ENCODE measurements around the gene ASCC3. TPM values are rescaled to one million over a fixed set of nuclear protein-coding genes. Genes with fewer than 3 reads are reported as not detected.

The ASCC3 gene
- total RNA-seq, 1 donor from 2014 or later: 47.8 TPM

GRCh38 chr6:100877851-100878250 is 3.3 kb downstream of the ASCC3 start:
- Mint-ChIP-seq H3K4me1 (peaks cover 48% of the 10 kb centered on the region), H3K27ac (no peak overlapping the region)

GRCh38 chr6:100876251-100876650 is 4.9 kb downstream of the ASCC3 start:
- H3K9me3 Mint-ChIP-seq: no peaks in the 10 kb centered on the region
- intact Hi-C loops (cut with micrococcal nuclease): no loop called here
- no peak overlapping the region for H3K4me3 Mint-ChIP-seq
- DNase-seq: no peak
- H3K4me1 Mint-ChIP-seq: peaks cover 38% of the 10 kb centered on the region
- H3K36me3 Mint-ChIP-seq (ENCODE audit: low read depth): peaks cover 24% of the 10 kb centered on the region
- H3K27me3 Mint-ChIP-seq: no peaks in the 10 kb centered on the region
- TF ChIP-seq CTCF (IDR thresholded peaks at IDR 0.05): no peak
- POLR2A ChIA-PET: no interaction called here
- ATAC-seq (ENCODE audit: low read depth): no peak
- no peak overlapping the region for H3K27ac Mint-ChIP-seq
- CTCF ChIA-PET: no interaction called here

More at GRCh38 chr6:100877851-100878250, 3.3 kb downstream of the ASCC3 start:
- no peak for TF ChIP-seq CTCF (IDR thresholded peaks at IDR 0.05)
- ATAC-seq (ENCODE audit: low read depth) (no peak), DNase-seq (no peak)
- Mint-ChIP-seq H3K36me3 (ENCODE audit: low read depth) (peaks cover 18% of the 10 kb centered on the region), H3K27me3 (no peaks in the 10 kb centered on the region), H3K4me3 (no peak overlapping the region), H3K9me3 (no peaks in the 10 kb centered on the region)
- ChIA-PET CTCF (no interaction called here), POLR2A (no interaction called here)
- intact Hi-C loops (cut with micrococcal nuclease): no loop called here

- peaks cover 2% of the 10 kb centered on the region for H3K4me1 Mint-ChIP-seq
- POLR2A ChIA-PET: no interaction called here
- DNase-seq (no peak), ATAC-seq (ENCODE audit: low read depth) (no peak)
- no peak for TF ChIP-seq CTCF (IDR thresholded peaks at IDR 0.05)
- no peak overlapping the region for H3K4me3 Mint-ChIP-seq
- no peak overlapping the region for H3K27ac Mint-ChIP-seq
- H3K27me3 Mint-ChIP-seq: no peaks in the 10 kb centered on the region
- intact Hi-C loops (cut with micrococcal nuclease): no loop called here
- peaks cover 69% of the 10 kb centered on the region for H3K36me3 Mint-ChIP-seq (ENCODE audit: low read depth)
- CTCF ChIA-PET: no interaction called here
- no peaks in the 10 kb centered on the region for H3K9me3 Mint-ChIP-seq
These were observed 15.6 kb downstream of the ASCC3 start for GRCh38 chr6:100865525-100865924.

GRCh38 chr6:100862063-100862462 is 19.1 kb downstream of the ASCC3 start:
- H3K27me3 Mint-ChIP-seq: no peaks in the 10 kb centered on the region
- H3K36me3 Mint-ChIP-seq (ENCODE audit: low read depth): peaks cover 76% of the 10 kb centered on the region
- intact Hi-C loops (cut with micrococcal nuclease): no loop called here
- peaks cover 6% of the 10 kb centered on the region for H3K9me3 Mint-ChIP-seq
- no peaks in the 10 kb centered on the region for H3K4me1 Mint-ChIP-seq
- TF ChIP-seq CTCF (IDR thresholded peaks at IDR 0.05): no peak
- CTCF ChIA-PET: no interaction called here
- POLR2A ChIA-PET: no interaction called here
- no peak overlapping the region for H3K27ac Mint-ChIP-seq
- DNase-seq (no peak), ATAC-seq (ENCODE audit: low read depth) (no peak)
- no peak overlapping the region for H3K4me3 Mint-ChIP-seq

- no peak for TF ChIP-seq CTCF (IDR thresholded peaks at IDR 0.05)
- Mint-ChIP-seq H3K27ac (no peak overlapping the region), H3K27me3 (no peaks in the 10 kb centered on the region), H3K9me3 (peaks cover 9% of the 10 kb centered on the region), H3K4me3 (no peak overlapping the region), H3K4me1 (no peaks in the 10 kb centered on the region), H3K36me3 (ENCODE audit: low read depth) (peaks cover 53% of the 10 kb centered on the region)
- no peak for ATAC-seq (ENCODE audit: low read depth)
- POLR2A ChIA-PET: no interaction called here
- intact Hi-C loops (cut with micrococcal nuclease): no loop called here
- CTCF ChIA-PET: no interaction called here
- no peak for DNase-seq
These were observed 25.0 kb downstream of the ASCC3 start for GRCh38 chr6:100856146-100856545.
